Effector CD4-positive, alpha-beta T cell (primary cell): ENCODE results near the gene NFIB.

Source experiments
- DNase-seq: peaks from one replicate; pipeline ENCODE4 v3.0.0-alpha.2; 2020

Gene NFIB

GRCh38 chr9:14303100-14303499, 10.8 kb downstream of the NFIB start:
- no peak for DNase-seq

GRCh38 chr9:14302405-14302804, 11.5 kb downstream of the NFIB start:
- DNase-seq, result no peak

- DNase-seq, result no peak
Observed at GRCh38 chr9:14301583-14302021, 12.3 kb downstream of the NFIB start.

- no peak for DNase-seq
Observed at GRCh38 chr9:14301006-14301405, 12.9 kb downstream of the NFIB start.

GRCh38 chr9:14300588-14300987, 13.4 kb downstream of the NFIB start:
- DNase-seq, result no peak

GRCh38 chr9:14300040-14300439, 13.9 kb downstream of the NFIB start:
- DNase-seq, result no peak

- DNase-seq, result no peak
Observed at GRCh38 chr9:14298601-14299022, 15.3 kb downstream of the NFIB start.

- no peak for DNase-seq
Observed at GRCh38 chr9:14296495-14297113, 17.3 kb downstream of the NFIB start.

- no peak for DNase-seq
Observed at GRCh38 chr9:14294659-14295058, 19.3 kb downstream of the NFIB start.

- DNase-seq, result no peak
Observed at GRCh38 chr9:14293801-14294200, 20.1 kb downstream of the NFIB start.

- DNase-seq, result no peak
Observed at GRCh38 chr9:14292181-14292739, 21.7 kb downstream of the NFIB start.

GRCh38 chr9:14289916-14290315, 24.0 kb downstream of the NFIB start:
- DNase-seq, result no peak

- DNase-seq, result no peak
Observed at GRCh38 chr9:14288433-14288832, 25.5 kb downstream of the NFIB start.

GRCh38 chr9:14286121-14286520, 27.8 kb downstream of the NFIB start:
- DNase-seq, result no peak

GRCh38 chr9:14283276-14283675, 30.7 kb downstream of the NFIB start:
- DNase-seq, result no peak

GRCh38 chr9:14281876-14282275, 32.1 kb downstream of the NFIB start:
- DNase-seq, result no peak

- DNase-seq, result no peak
Observed at GRCh38 chr9:14281136-14281795, 32.7 kb downstream of the NFIB start.

- DNase-seq, result no peak
Observed at GRCh38 chr9:14279671-14280070, 34.3 kb downstream of the NFIB start.

- no peak for DNase-seq
Observed at GRCh38 chr9:14278291-14278721, 35.6 kb downstream of the NFIB start.

- DNase-seq, result no peak
Observed at GRCh38 chr9:14277761-14278160, 36.2 kb downstream of the NFIB start.

- DNase-seq, result no peak
Observed at GRCh38 chr9:14277244-14277643, 36.7 kb downstream of the NFIB start.

GRCh38 chr9:14275331-14275730, 38.6 kb downstream of the NFIB start:
- no peak for DNase-seq

- no peak for DNase-seq
Observed at GRCh38 chr9:14273696-14274121, 40.2 kb downstream of the NFIB start.

- no peak for DNase-seq
Observed at GRCh38 chr9:14272927-14273528, 40.9 kb downstream of the NFIB start.
